Measurements from ENCODE around the gene MYLK2.

DNA sequence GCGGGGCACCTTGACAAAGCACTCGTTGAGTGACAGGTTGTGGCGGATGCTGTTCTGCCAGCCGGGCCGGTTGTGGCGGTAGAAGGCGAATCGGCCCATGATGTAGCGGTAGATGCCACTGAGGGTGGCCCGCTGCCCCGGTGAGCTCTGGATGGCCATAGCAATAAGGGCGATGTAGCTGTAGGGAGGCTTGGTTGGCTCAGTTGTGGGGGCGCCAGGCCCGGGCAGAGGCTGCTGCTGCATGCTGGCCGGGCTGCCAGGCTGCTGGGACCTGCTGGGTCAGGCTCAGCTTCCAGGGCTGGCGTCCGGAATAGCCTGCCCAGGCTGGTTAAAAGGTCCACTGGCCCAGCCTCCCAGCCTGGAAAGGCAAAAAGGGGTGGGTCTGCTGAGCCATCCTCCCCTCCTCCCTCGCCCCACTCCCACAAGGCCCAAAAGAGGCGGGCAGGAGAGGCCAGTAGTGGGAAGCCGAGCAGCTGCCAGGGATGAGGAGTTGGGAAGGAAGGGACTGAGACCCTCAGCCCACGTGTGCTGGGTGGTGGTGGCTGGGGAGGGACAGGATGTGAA lies 26.2 kb downstream of the MYLK2 start, which contains the start of gene FOXS1:
- TF ChIP-seq CTCF (conservative IDR thresholded peaks at IDR 0.05) (no peak), EZH2 (IDR thresholded peaks at IDR 0.05; ENCODE audit: low read depth) (no peak)

Data from PC-9 (cell line).